K562 (cell line): ENCODE results near the gene CSE1L. TPM values are rescaled to one million over a fixed set of nuclear protein-coding genes. Genes with fewer than 3 reads are reported as not detected.

Experiments used
- ATAC-seq: fragments of 200-7000 bp; cut with Tn5 transposase; 3 replicates; pipeline ENCODE4 v1.9.1; 2020; ENCODE audit warnings: moderate library complexity
- BruUV-seq: library from RNA; stranded (reverse); fragments of 400-500 nt; replicated peaks from 2 replicates; lab custom pipeline; 2021; lab: Mats Ljungman, UMichigan
- CTCF ChIA-PET: fragments of 300-600 bp; formaldehyde crosslinking; extraction: SDS; loops from one replicate; lab custom pipeline; 2021; ENCODE audit warnings: low intra/inter-chr PET ratio; lab: Yijun Ruan, JAX
- POLR2A ChIA-PET: fragments of 300-600, 350-650 bp; sonication (Branson Sonifier 250); formaldehyde crosslinking; extraction: SDS; loops from one replicate; lab custom pipeline; 2021; ENCODE audit warnings: antibody characterized with exemption, inconsistent platforms; lab: Yijun Ruan, JAX
- DNase-seq, 4 experiments: peaks; one replicate each; pipeline versions ENCODE4 v3.0.0 to v3.0.0-alpha.2; 2011 to 2018; ENCODE audit warnings: low spot score in 3 of 4, mixed read lengths in 3 of 4; ENCODE audit errors: extremely low read depth in 1 of 4
- FAIRE-seq: peaks from 2 replicates; lab custom pipeline; 2011; peaks lifted over from hg19 to GRCh38; lab: Jason Lieb, UNC
- H2AFZ ChIP-seq: 2 replicates; pipeline ENCODE4 v1.6.0; 2011; ENCODE audit warnings: low read depth, low read length, control low read depth, inconsistent platforms
- H3K27ac ChIP-seq: fragments of 200-600 bp; 3 replicates; pipeline ENCODE4 v1.8.0; 2011; ENCODE audit warnings: low read depth, mild to moderate bottlenecking, control low read depth, inconsistent platforms, low read length, moderate library complexity, mixed read lengths; ENCODE audit errors: extremely low read depth
- H3K27me3 ChIP-seq, 2 experiments: fragments of 300-600 bp in 1 of 2; 2 replicates in 1 of 2; 3 replicates in 1 of 2; pipeline versions ENCODE4 v1.6.0 to v1.8.0; 2011; ENCODE audit warnings: inconsistent platforms in 2 of 2, low read length in 2 of 2, mild to moderate bottlenecking in 1 of 2, mixed read lengths in 1 of 2, moderate library complexity in 1 of 2; ENCODE audit not compliant: control insufficient read depth in 2 of 2, insufficient read depth in 2 of 2
- H3K36me3 ChIP-seq: fragments of 300-600 bp; 3 replicates; pipeline ENCODE4 v1.8.0; 2011; ENCODE audit warnings: mild to moderate bottlenecking, low read length, inconsistent platforms; ENCODE audit not compliant: control insufficient read depth, insufficient read depth
- H3K4me1 ChIP-seq, 2 experiments: fragments of 200-600 bp in 1 of 2; replicated peaks in 1 of 2; 2 replicates in 1 of 2; 3 replicates in 1 of 2; pipeline versions ENCODE4 v1.5.1 to v1.8.0; 2011; ENCODE audit warnings: inconsistent platforms in 2 of 2, low read length in 2 of 2, mild to moderate bottlenecking in 1 of 2, mixed read lengths in 1 of 2, moderate library complexity in 1 of 2; ENCODE audit not compliant: control insufficient read depth in 2 of 2, insufficient read depth in 2 of 2
- H3K4me2 ChIP-seq: 2 replicates; pipeline ENCODE4 v1.6.1; 2011; ENCODE audit warnings: low read length, control low read depth, inconsistent platforms, mixed read lengths; ENCODE audit not compliant: insufficient read depth
- H3K4me3 ChIP-seq: fragments of 200-600 bp; sonication (generic), shearing (Covaris generic); 2 replicates; pipeline ENCODE4 v1.5.1; 2016; ENCODE audit warnings: control low read depth, inconsistent platforms
- H3K79me2 ChIP-seq: fragments of 200-600 bp; 3 replicates; pipeline ENCODE4 v1.8.0; 2011; ENCODE audit warnings: low read length, inconsistent platforms; ENCODE audit not compliant: control insufficient read depth, insufficient read depth
- H3K9ac ChIP-seq, 2 experiments: 2 replicates each; pipeline versions ENCODE4 v1.6.0 to v1.6.1; 2011; ENCODE audit warnings: low read depth in 2 of 2, low read length in 2 of 2, control low read depth in 1 of 2, inconsistent platforms in 1 of 2, mild to moderate bottlenecking in 1 of 2, mixed read lengths in 1 of 2; ENCODE audit not compliant: insufficient read depth in 1 of 2
- H3K9me1 ChIP-seq: one replicate; pipeline ENCODE4 v1.6.0; 2011; ENCODE audit warnings: inconsistent platforms, mild to moderate bottlenecking, low read length, moderate library complexity; ENCODE audit not compliant: control insufficient read depth, insufficient read depth
- H3K9me3 ChIP-seq: replicated peaks from 2 replicates; pipeline ENCODE4 v1.5.1; 2011; ENCODE audit warnings: low read depth, low read length, inconsistent platforms; ENCODE audit not compliant: control insufficient read depth, insufficient read depth
- H4K20me1 ChIP-seq: replicated peaks from 2 replicates; pipeline ENCODE4 v1.6.1; 2011; ENCODE audit warnings: low read length, inconsistent platforms, mixed read lengths; ENCODE audit not compliant: control insufficient read depth, insufficient read depth
- ARHGAP35 ChIP-seq: fragments of 450-650 bp; IDR thresholded peaks from 2 replicates; pipeline ENCODE4 v1.6.1; 2018; ENCODE audit not compliant: partially characterized antibody
- ARID2 ChIP-seq: fragments of 450-650 bp; IDR thresholded peaks from 2 replicates; pipeline ENCODE4 v1.6.1; 2017; ENCODE audit warnings: antibody characterized with exemption, mild to moderate bottlenecking
- CCNT2 ChIP-seq: IDR thresholded peaks from 2 replicates; pipeline ENCODE4 v1.6.1; 2011; ENCODE audit warnings: borderline replicate concordance, low read depth, mild to moderate bottlenecking, moderate library complexity, mixed read lengths, low read length; ENCODE audit not compliant: insufficient read length; ENCODE audit errors: extremely low read depth
- COPS2 ChIP-seq: fragments of 450-650 bp; conservative IDR thresholded peaks from 2 replicates; pipeline ENCODE4 v1.6.1; 2016; ENCODE audit warnings: mild to moderate bottlenecking, moderate library complexity
- DMBX1 ChIP-seq: fragments of 250-450 bp; sonication (Bioruptor Pico); IDR thresholded peaks from 2 replicates; pipeline ENCODE4 v1.8.0; 2022; ENCODE audit warnings: inconsistent platforms, mild to moderate bottlenecking, moderate library complexity, borderline replicate concordance
- E2F3 ChIP-seq: fragments of 250-450 bp; sonication (Bioruptor Pico); IDR thresholded peaks from 2 replicates; pipeline ENCODE4 v1.4.0; 2020; ENCODE audit warnings: mild to moderate bottlenecking
- MYBL2 ChIP-seq, 2 experiments: fragments of 450-650 bp in 1 of 2; sonication (generic) in 1 of 2; formaldehyde crosslinking in 1 of 2; IDR thresholded peaks; 2 replicates each; pipeline versions ENCODE4 v1.6.1 to v1.8.1; 2017 to 2022; ENCODE audit warnings: borderline replicate concordance in 1 of 2, inconsistent platforms in 1 of 2, low read depth in 1 of 2, mild to moderate bottlenecking in 1 of 2, missing genetic modification reagents in 1 of 2, moderate library complexity in 1 of 2
- NFRKB ChIP-seq: fragments of 450-650 bp; IDR thresholded peaks from 2 replicates; pipeline ENCODE4 v1.6.1; 2016; ENCODE audit warnings: low read depth
- NR3C1 ChIP-seq: sonication (generic); formaldehyde crosslinking; IDR thresholded peaks from 2 replicates; pipeline ENCODE4 v1.8.1; 2022; ENCODE audit warnings: missing genetic modification reagents
- PCBP1 ChIP-seq: fragments of 200-400 bp; formaldehyde crosslinking; IDR thresholded peaks from 2 replicates; pipeline ENCODE4 v1.6.1; 2018; ENCODE audit warnings: mild to moderate bottlenecking, low read depth, low read length; ENCODE audit not compliant: poor library complexity, severe bottlenecking
- SPI1 ChIP-seq: IDR thresholded peaks from 2 replicates; pipeline ENCODE4 v1.6.1; 2011; ENCODE audit warnings: low read depth, low read length, control low read depth, borderline replicate concordance
- ZBTB17 ChIP-seq: fragments of 450-650 bp; formaldehyde crosslinking; IDR thresholded peaks from 2 replicates; pipeline ENCODE4 v1.4.0; 2020; ENCODE audit warnings: mild to moderate bottlenecking
- ZNF699 ChIP-seq: fragments of 250-450 bp; sonication (Bioruptor Pico); IDR thresholded peaks from 2 replicates; pipeline ENCODE4 v1.8.0; 2021; ENCODE audit warnings: mild to moderate bottlenecking, moderate library complexity; ENCODE audit not compliant: insufficient replicate concordance
- ZNF778 ChIP-seq: fragments of 450-650 bp; formaldehyde crosslinking; IDR thresholded peaks from 2 replicates; pipeline ENCODE4 v1.4.0; 2020; ENCODE audit warnings: mild to moderate bottlenecking, moderate library complexity
- WGBS: fragments of 100-300 bp; shearing (Covaris generic); methylation state at CpG from one replicate; pipeline ENCODE4 v1.1.6; 2016; ENCODE audit warnings: low coverage, mixed read lengths; ENCODE audit not compliant: insufficient coverage; ENCODE audit errors: missing lambda C conversion rate; 5-methylcytosine and 5-hydroxymethylcytosine counted together
- in situ Hi-C: fragments of 300-500 bp; cut with MboI; formaldehyde crosslinking; loops from 4 replicates; pipeline ENCODE4 v1.15.0; 2018; ENCODE audit warnings: inconsistent platforms, mixed read lengths
- intact Hi-C: fragments of 100-400 bp; cut with micrococcal nuclease; formaldehyde crosslinking; loops from 2 replicates; pipeline ENCODE4 v1.14.2; 2022
- polyA plus RNA-seq, 8 experiments: library from polyadenylated mRNA; depleted of rRNA in 4 of 8; stranded (reverse) in 5 of 8; unstranded in 3 of 8; fragments of >200 nt; fragmentation: Nextera tagmentation in 2 of 8; fragmentation: Illumina TruSeq in 1 of 8; extraction: Ambion mirVana in 2 of 8; extraction: Trizol in 1 of 8; gene quantifications; 2 replicates each; pipeline versions ENCODE4 v1.2.1 to v1.2.3, GENCODE V29; 2011 to 2014; ENCODE audit warnings: inconsistent platforms in 1 of 8, missing spikeins in 1 of 8
- total RNA-seq, 7 experiments: library from RNA; depleted of rRNA in 6 of 7; stranded (reverse); fragments of >200 nt in 6 of 7; fragmentation: Illumina TruSeq in 2 of 7; extraction: Trizol in 2 of 7; gene quantifications; 2 replicates each; pipeline versions ENCODE4 v1.2.1 to v1.2.3, GENCODE V29; 2011 to 2021; ENCODE audit warnings: low replicate concordance in 1 of 7
- TF ChIP-seq, protein P1 (sequence below), 3 experiments: IDR thresholded peaks in 2 of 3; conservative IDR thresholded peaks in 1 of 3; 2 replicates each; pipeline ENCODE4 v1.5.1; 2011 to 2012; ENCODE audit warnings: low read length in 3 of 3, mild to moderate bottlenecking in 3 of 3, control low read depth in 2 of 3, improper control_type of control experiment in 1 of 3, inconsistent platforms in 1 of 3, low read depth in 1 of 3, mixed read lengths in 1 of 3, moderate library complexity in 1 of 3; ENCODE audit not compliant: insufficient read depth in 2 of 3
- TF ChIP-seq, protein P2 (sequence below): fragments of 450-650 bp; IDR thresholded peaks from 2 replicates; pipeline ENCODE4 v1.6.1; 2016; ENCODE audit warnings: borderline replicate concordance
- TF ChIP-seq, protein P3 (sequence below): fragments of 250-450 bp; sonication (Bioruptor Pico); IDR thresholded peaks from 2 replicates; pipeline ENCODE4 v1.4.0; 2020; ENCODE audit warnings: mild to moderate bottlenecking, moderate library complexity

Gene CSE1L
- total and polyA plus RNA-seq, 9 of the 15 experiments (the other 6 are each of a cell fraction or from before 2014, with no cell fraction given), result 138 to 280 (median 209) TPM

DNA sequence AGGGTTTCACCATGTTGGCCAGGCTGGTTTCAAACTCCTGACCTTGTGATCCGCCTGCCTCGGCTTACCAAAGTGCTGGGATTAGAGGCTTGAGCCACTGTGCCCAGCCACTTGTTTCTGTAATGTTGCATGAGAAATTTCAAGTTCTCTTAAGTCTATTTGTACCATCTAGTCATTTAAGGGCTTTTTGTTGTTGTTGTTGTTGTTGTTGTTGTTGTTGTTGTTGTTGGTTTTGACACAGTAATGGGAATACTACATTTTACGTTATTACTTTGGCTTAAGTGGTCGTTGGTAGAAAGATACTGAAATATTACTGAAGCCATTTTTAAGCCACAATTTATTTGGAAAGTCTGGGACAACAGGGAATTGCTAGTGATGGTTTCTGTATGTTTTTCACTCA lies 52.0 kb downstream of the CSE1L start:
- Histone ChIP-seq H3K27ac (no peak overlapping the region), H4K20me1 (peaks cover 11% of the 10 kb centered on the region; the same call in 1 of the 2 replicates), H3K27me3 (no peaks in the 10 kb centered on the region), H2AFZ (no peak overlapping the region), H3K36me3 (peaks cover 88% of the 10 kb centered on the region), H3K9me3 (no peaks in the 10 kb centered on the region), H3K9me1 (no peaks in the 10 kb centered on the region), H3K4me2 (no peak overlapping the region), H3K4me3 (no peak overlapping the region), H3K4me1 (no peaks in the 10 kb centered on the region; a peak in 1 of 5 replicates), H3K79me2 (peaks cover 10% of the 10 kb centered on the region; the same call in 2 of the 3 replicates), H3K9ac (no peak overlapping the region)
- FAIRE-seq (no peak), DNase-seq (no peak), ATAC-seq (no peak)
- no TSS peak for BruUV-seq
- 89% methylated on average over 4 of the region's 4 CpGs for WGBS
- ChIA-PET CTCF (no interaction called here), POLR2A (no interaction called here)
- in situ Hi-C loops (no loop called here), intact Hi-C loops (loop anchor here (10.0 kb wide), 1 partner anchor 113 kb away; no protein-coding TSS in a partner anchor)
- TF ChIP-seq CCNT2 (no peak), SPI1 (no peak), E2F3 (CRISPR knock-in tag) (no peak), MYBL2 (IDR thresholded peaks at IDR 0.05; ENCODE audit: low read depth) (no peak), MYBL2 (CRISPR knock-in tag; IDR thresholded peaks at IDR 0.05; ENCODE audit: borderline replicate concordance) (no peak), ZNF778 (no peak), NFRKB (no peak), DMBX1 (CRISPR knock-in tag) (no peak), ARHGAP35 (no peak), COPS2 (no peak), NR3C1 (CRISPR knock-in tag) (no peak), ARID2 (no peak), PCBP1 (no peak), ZBTB17 (CRISPR knock-in tag) (no peak), ZNF699 (no peak)
- TF ChIP-seq, protein P1, sequence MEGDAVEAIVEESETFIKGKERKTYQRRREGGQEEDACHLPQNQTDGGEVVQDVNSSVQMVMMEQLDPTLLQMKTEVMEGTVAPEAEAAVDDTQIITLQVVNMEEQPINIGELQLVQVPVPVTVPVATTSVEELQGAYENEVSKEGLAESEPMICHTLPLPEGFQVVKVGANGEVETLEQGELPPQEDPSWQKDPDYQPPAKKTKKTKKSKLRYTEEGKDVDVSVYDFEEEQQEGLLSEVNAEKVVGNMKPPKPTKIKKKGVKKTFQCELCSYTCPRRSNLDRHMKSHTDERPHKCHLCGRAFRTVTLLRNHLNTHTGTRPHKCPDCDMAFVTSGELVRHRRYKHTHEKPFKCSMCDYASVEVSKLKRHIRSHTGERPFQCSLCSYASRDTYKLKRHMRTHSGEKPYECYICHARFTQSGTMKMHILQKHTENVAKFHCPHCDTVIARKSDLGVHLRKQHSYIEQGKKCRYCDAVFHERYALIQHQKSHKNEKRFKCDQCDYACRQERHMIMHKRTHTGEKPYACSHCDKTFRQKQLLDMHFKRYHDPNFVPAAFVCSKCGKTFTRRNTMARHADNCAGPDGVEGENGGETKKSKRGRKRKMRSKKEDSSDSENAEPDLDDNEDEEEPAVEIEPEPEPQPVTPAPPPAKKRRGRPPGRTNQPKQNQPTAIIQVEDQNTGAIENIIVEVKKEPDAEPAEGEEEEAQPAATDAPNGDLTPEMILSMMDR (IDR thresholded peaks at IDR 0.05 in 2 of 3, conservative IDR thresholded peaks at IDR 0.05 in 1 of 3; ENCODE audit: insufficient read depth in 2 of 3, low read depth in 1 of 3, low read length in 3 of 3), result no peak
- TF ChIP-seq, protein P2, sequence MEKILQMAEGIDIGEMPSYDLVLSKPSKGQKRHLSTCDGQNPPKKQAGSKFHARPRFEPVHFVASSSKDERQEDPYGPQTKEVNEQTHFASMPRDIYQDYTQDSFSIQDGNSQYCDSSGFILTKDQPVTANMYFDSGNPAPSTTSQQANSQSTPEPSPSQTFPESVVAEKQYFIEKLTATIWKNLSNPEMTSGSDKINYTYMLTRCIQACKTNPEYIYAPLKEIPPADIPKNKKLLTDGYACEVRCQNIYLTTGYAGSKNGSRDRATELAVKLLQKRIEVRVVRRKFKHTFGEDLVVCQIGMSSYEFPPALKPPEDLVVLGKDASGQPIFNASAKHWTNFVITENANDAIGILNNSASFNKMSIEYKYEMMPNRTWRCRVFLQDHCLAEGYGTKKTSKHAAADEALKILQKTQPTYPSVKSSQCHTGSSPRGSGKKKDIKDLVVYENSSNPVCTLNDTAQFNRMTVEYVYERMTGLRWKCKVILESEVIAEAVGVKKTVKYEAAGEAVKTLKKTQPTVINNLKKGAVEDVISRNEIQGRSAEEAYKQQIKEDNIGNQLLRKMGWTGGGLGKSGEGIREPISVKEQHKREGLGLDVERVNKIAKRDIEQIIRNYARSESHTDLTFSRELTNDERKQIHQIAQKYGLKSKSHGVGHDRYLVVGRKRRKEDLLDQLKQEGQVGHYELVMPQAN, result no peak
- TF ChIP-seq, protein P3, sequence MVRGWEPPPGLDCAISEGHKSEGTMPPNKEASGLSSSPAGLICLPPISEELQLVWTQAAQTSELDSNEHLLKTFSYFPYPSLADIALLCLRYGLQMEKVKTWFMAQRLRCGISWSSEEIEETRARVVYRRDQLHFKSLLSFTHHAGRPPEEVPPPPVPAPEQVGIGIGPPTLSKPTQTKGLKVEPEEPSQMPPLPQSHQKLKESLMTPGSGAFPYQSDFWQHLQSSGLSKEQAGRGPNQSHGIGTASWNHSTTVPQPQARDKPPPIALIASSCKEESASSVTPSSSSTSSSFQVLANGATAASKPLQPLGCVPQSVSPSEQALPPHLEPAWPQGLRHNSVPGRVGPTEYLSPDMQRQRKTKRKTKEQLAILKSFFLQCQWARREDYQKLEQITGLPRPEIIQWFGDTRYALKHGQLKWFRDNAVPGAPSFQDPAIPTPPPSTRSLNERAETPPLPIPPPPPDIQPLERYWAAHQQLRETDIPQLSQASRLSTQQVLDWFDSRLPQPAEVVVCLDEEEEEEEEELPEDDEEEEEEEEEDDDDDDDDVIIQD (CRISPR knock-in tag), result no peak
